Stomach (tissue), 9 donors: ENCODE measurements around the gene TNFSF18. TPM values are rescaled to one million over a fixed set of nuclear protein-coding genes. Genes with fewer than 3 reads are reported as not detected.

Experiments
- DNase-seq, 2 donors: peaks; one replicate each; pipeline versions ENCODE4 v3.0.0 to v3.0.0-alpha.2; 2013 to 2019
- H3K27ac ChIP-seq, 5 donors: fragments of 200-600 bp in 4 of 5; sonication (generic) in 4 of 5; one replicate each; pipeline ENCODE4 v1.5.1; 2013 to 2019; ENCODE audit warnings: mild to moderate bottlenecking in 1 of 5, moderate library complexity in 1 of 5
- H3K27me3 ChIP-seq, 3 donors: fragments of 200-600 bp; sonication (generic); one replicate each; pipeline ENCODE4 v1.5.1; 2017 to 2019; ENCODE audit warnings: mixed run types in 1 of 3
- H3K36me3 ChIP-seq, 4 donors: fragments of 200-600 bp; sonication (generic); 1 replicate in 3 of 4; 2 replicates in 1 of 4; pipeline ENCODE4 v1.5.1; 2016 to 2019
- H3K4me1 ChIP-seq, 4 donors: fragments of 200-600 bp; sonication (generic); one replicate each; pipeline ENCODE4 v1.5.1; 2016 to 2019
- H3K4me3 ChIP-seq, 4 donors: fragments of 200-600 bp; sonication (generic) in 3 of 4; one replicate each; pipeline ENCODE4 v1.5.1; 2016 to 2019; ENCODE audit warnings: mild to moderate bottlenecking in 1 of 4
- H3K9me3 ChIP-seq, 4 donors: fragments of 200-600 bp; sonication (generic); one replicate each; pipeline ENCODE4 v1.5.1; 2016 to 2019
- CTCF ChIP-seq, 7 experiments: fragments of 450-650 bp in 4 of 7; fragments of 200-600 bp in 3 of 7; sonication (generic) in 3 of 7; IDR thresholded peaks; one replicate each; pipeline ENCODE4 v1.5.1; 2016 to 2019; ENCODE audit warnings: antibody characterized with exemption in 7 of 7, control low read depth in 2 of 7, mild to moderate bottlenecking in 1 of 7
- EP300 ChIP-seq: sonication (generic); formaldehyde crosslinking; IDR thresholded peaks from one replicate; pipeline ENCODE4 v1.6.1; 2017; ENCODE audit warnings: antibody characterized with exemption
- POLR2A ChIP-seq, 4 donors: fragments of 450-650 bp; IDR thresholded peaks; one replicate each; pipeline ENCODE4 v1.6.1; 2016; ENCODE audit warnings: antibody characterized with exemption in 4 of 4, control low read depth in 2 of 4, mild to moderate bottlenecking in 1 of 4, moderate library complexity in 1 of 4
- POLR2AphosphoS5 ChIP-seq, 3 donors: sonication (generic); formaldehyde crosslinking; IDR thresholded peaks; one replicate each; pipeline ENCODE4 v1.6.1; 2016; ENCODE audit warnings: antibody characterized with exemption in 3 of 3
- WGBS, 5 donors: extraction: QIAGEN DNeasy Blood & Tissue Kit in 3 of 5; methylation state at CpG; one replicate each; pipeline versions ENCODE4 v1.1.5 to v1.1.7; 2013 to 2018; 5-methylcytosine and 5-hydroxymethylcytosine counted together
- intact Hi-C: fragments of 100-400 bp; cut with DNase I; formaldehyde crosslinking; loops from one replicate; pipeline ENCODE4 v1.15.1; 2023; ENCODE audit warnings: low total_unique reads
- polyA plus RNA-seq, 3 donors: library from polyadenylated mRNA; stranded (reverse); fragments of 200-250 nt; gene quantifications; one replicate each; pipeline ENCODE4 v1.2.3, GENCODE V29; 2013
- total RNA-seq, 5 donors: library from RNA; depleted of rRNA; stranded (reverse); fragments of >200 nt; gene quantifications; one replicate each; pipeline versions ENCODE4 v1.1.0 to v1.2.3, GENCODE V29; 2014 to 2016
- donor health status: healthy with polysubstance abuse.
- donor health status: Bipolar disorder and iron deficiency.
- donor health status: healthy.

Gene TNFSF18
- total and polyA plus RNA-seq, 8 donors: 0.12 TPM; not detected in 7

- intact Hi-C loops: no loop called here
- Histone ChIP-seq H3K27me3 (no peaks in the 10 kb centered on the region), H3K27ac (no peak overlapping the region), H3K4me3 (no peak overlapping the region), H3K4me1 (peaks cover 0 to 7% (median 0%) of the 10 kb centered on the region in 4 donors), H3K36me3 (no peaks in the 10 kb centered on the region), H3K9me3 (no peaks in the 10 kb centered on the region)
- 34 to 58% (median 54%) methylated on average over 3 of the region's 3 CpGs for WGBS, 5 donors
- DNase-seq: no peak
- no peak for TF ChIP-seq POLR2A (IDR thresholded peaks at IDR 0.05)
- no peak for TF ChIP-seq POLR2AphosphoS5 (IDR thresholded peaks at IDR 0.05)
- no peak for TF ChIP-seq EP300
- TF ChIP-seq CTCF (IDR thresholded peaks at IDR 0.05): no peak
Observed at GRCh38 chr1:173064011-173064410, 13.3 kb upstream of the TNFSF18 start.

GRCh38 chr1:173063171-173063570 is 12.4 kb upstream of the TNFSF18 start:
- Histone ChIP-seq H3K36me3 (no peaks in the 10 kb centered on the region), H3K4me1 (peaks cover 0 to 7% (median 0%) of the 10 kb centered on the region in 4 donors), H3K27ac (no peak overlapping the region), H3K27me3 (no peaks in the 10 kb centered on the region), H3K4me3 (no peak overlapping the region), H3K9me3 (no peaks in the 10 kb centered on the region)
- DNase-seq: no peak
- TF ChIP-seq EP300 (no peak), POLR2A (IDR thresholded peaks at IDR 0.05) (no peak)
- intact Hi-C loops: no loop called here
- 67 to 85% (median 78%) methylated on average over 1 of the region's 1 CpG for WGBS, 5 donors

- 44 to 61% (median 52%) methylated on average over 1 of the region's 1 CpG for WGBS, 5 donors
Observed at GRCh38 chr1:173062150-173062938, 11.6 kb upstream of the TNFSF18 start.

GRCh38 chr1:173058556-173058955 is 7.8 kb upstream of the TNFSF18 start:
- no peaks in the 10 kb centered on the region for H3K4me1 ChIP-seq
- H3K9me3 ChIP-seq: no peaks in the 10 kb centered on the region
- intact Hi-C loops: no loop called here
- H3K36me3 ChIP-seq: no peaks in the 10 kb centered on the region
- 79 to 95% (median 86%) methylated on average over 1 of the region's 1 CpG for WGBS, 5 donors
- TF ChIP-seq CTCF (IDR thresholded peaks at IDR 0.05) (no peak), POLR2AphosphoS5 (IDR thresholded peaks at IDR 0.05) (no peak), EP300 (no peak), POLR2A (IDR thresholded peaks at IDR 0.05) (no peak)
- H3K4me3 ChIP-seq: no peak overlapping the region
- H3K27me3 ChIP-seq: no peaks in the 10 kb centered on the region
- DNase-seq: no peak
- H3K27ac ChIP-seq: no peak overlapping the region

More at GRCh38 chr1:173062150-173062938, 11.6 kb upstream of the TNFSF18 start:
- Histone ChIP-seq H3K9me3 (no peaks in the 10 kb centered on the region), H3K4me1 (peaks cover 0 to 7% (median 0%) of the 10 kb centered on the region in 4 donors), H3K27ac (no peak overlapping the region), H3K4me3 (no peak overlapping the region), H3K36me3 (no peaks in the 10 kb centered on the region), H3K27me3 (no peaks in the 10 kb centered on the region)
- intact Hi-C loops: no loop called here
- TF ChIP-seq EP300 (no peak), CTCF (IDR thresholded peaks at IDR 0.05) (no peak), POLR2A (IDR thresholded peaks at IDR 0.05) (no peak)
- no peak for DNase-seq

- intact Hi-C loops: no loop called here
- TF ChIP-seq CTCF (IDR thresholded peaks at IDR 0.05) (no peak), EP300 (no peak), POLR2A (IDR thresholded peaks at IDR 0.05) (no peak), POLR2AphosphoS5 (IDR thresholded peaks at IDR 0.05) (no peak)
- Histone ChIP-seq H3K27me3 (no peaks in the 10 kb centered on the region), H3K4me1 (peaks cover 0 to 4% (median 1%) of the 10 kb centered on the region in 4 donors), H3K27ac (no peak overlapping the region), H3K9me3 (no peaks in the 10 kb centered on the region), H3K36me3 (no peaks in the 10 kb centered on the region), H3K4me3 (no peak overlapping the region)
- DNase-seq: no peak
Observed at GRCh38 chr1:173057984-173058383, 7.2 kb upstream of the TNFSF18 start.
